ENCODE results near the gene CCNF.

The CCNF gene

DNA sequence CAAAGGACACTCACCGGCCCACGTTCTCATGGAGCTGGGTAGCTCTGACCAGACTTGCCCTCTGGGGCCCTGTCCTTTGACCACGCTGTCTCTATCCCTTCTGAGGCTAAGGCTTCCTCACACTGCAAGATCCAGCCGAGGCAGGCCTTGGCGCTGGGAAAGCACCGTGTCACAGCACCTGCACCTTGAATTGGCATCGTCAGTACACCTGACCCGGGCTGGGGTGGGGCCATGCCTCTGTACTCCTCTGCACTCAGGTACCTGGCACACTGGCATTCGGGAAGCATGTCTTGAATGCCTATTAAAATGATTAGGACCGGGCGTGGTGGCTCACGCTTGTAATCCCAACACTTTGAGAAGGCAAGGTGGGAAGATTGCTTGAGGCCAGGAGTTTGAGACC lies 51.7 kb downstream of the CCNF start:
- in situ Hi-C loops (cut with MboI; ENCODE audit: low pct_unique_long_range_greater_than_20kb, low sequenced_read_pairs, unreplicated experiment) = loop anchor here (10.0 kb wide), 1 partner anchor 126 kb away; no protein-coding TSS in a partner anchor
- TF ChIP-seq, protein P1, sequence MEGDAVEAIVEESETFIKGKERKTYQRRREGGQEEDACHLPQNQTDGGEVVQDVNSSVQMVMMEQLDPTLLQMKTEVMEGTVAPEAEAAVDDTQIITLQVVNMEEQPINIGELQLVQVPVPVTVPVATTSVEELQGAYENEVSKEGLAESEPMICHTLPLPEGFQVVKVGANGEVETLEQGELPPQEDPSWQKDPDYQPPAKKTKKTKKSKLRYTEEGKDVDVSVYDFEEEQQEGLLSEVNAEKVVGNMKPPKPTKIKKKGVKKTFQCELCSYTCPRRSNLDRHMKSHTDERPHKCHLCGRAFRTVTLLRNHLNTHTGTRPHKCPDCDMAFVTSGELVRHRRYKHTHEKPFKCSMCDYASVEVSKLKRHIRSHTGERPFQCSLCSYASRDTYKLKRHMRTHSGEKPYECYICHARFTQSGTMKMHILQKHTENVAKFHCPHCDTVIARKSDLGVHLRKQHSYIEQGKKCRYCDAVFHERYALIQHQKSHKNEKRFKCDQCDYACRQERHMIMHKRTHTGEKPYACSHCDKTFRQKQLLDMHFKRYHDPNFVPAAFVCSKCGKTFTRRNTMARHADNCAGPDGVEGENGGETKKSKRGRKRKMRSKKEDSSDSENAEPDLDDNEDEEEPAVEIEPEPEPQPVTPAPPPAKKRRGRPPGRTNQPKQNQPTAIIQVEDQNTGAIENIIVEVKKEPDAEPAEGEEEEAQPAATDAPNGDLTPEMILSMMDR (IDR thresholded peaks at IDR 0.05; ENCODE audit: extremely low read depth, insufficient read depth, missing control alignments) = no peak
- DNase-seq (ENCODE audit: low spot score) = no peak

DNA sequence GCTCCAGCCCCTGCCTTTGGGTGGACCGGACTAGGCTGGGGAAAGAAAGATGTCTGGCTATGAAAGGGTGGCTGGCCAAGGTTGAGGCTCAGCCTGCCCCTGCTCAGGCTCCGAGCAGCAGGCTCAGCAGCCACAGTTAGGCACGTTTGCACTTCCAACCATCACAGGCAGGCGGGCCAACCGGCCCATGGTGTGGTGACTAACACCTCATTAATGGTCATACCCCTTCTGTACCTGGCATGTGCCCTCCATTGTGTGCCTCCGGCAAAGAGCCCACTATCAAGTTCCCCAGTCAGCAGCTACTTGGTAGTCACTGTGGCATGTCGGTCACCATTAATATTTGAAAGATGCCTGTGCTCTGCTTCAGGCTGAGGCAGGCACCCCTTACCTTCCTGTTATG lies 52.4 kb downstream of the CCNF start:
- TF ChIP-seq, protein P1 (IDR thresholded peaks at IDR 0.05; ENCODE audit: extremely low read depth, insufficient read depth, missing control alignments) = no peak
- no peak for DNase-seq (ENCODE audit: low spot score)
- in situ Hi-C loops (cut with MboI; ENCODE audit: low pct_unique_long_range_greater_than_20kb, low sequenced_read_pairs, unreplicated experiment) = loop anchor here (10.0 kb wide), 1 partner anchor 127 kb away; no protein-coding TSS in a partner anchor

DNA sequence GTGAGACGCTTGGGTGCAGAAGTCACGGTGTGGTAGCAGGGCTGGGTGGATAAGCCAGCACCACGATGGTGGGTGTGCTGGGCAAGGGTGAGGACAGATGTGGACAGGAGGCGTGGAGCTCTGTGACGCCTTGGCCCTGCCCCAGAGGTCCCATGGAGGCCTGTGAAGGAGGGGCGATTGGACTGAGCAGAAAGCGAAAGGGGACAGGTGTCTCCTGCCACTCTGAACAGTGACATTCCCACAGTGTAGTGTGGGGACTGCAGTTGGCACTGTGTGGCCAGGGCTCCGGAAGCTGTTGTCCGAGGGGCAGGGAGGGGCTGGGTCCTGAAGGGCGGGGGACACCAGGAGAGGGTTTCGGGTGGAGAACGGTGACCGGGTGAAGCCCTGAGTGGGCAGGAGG lies 53.0 kb downstream of the CCNF start:
- in situ Hi-C loops (cut with MboI; ENCODE audit: low pct_unique_long_range_greater_than_20kb, low sequenced_read_pairs, unreplicated experiment) = loop anchor here (10.0 kb wide), 1 partner anchor 127 kb away; no protein-coding TSS in a partner anchor

DNA sequence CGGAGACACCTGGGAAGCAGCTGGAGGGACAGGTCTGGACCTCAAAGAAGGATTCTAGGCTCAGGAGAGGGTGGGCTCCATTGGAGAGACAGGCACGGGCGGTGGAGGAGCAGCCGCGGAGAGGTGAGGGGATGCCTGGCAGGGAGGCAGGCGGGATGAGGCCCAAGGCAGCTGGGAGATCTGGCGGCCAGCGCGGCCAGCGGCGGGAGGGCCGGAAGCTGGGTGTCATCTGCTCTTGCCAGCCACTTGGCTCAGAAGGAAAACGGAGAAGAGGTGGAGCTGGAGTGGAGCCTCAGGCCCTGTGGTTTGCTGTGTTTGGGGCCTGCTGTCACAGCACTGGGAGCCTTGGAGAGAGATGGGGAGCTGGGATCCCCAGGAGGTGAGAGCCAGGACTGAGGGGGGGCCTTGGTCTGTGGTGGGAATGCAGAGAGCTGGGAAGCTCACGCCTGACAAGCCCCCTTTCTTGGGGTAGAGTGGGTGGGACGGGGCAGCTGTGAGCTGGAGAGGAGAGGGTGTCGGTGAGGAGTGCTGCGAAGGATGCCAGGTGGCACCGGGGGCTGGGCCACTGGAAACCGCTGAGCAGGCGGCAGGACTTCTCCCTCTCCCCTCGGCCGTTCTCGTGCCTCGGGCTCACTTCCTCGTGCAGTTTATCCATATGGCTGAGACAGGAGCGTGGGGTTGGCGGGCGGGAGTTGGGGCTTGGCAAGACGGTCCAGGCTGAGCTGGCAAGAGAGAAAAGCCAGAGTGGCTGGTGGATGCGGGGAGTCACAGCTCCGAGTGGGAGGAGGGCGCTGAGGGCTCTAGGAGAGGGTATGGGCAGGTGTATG lies 53.7 kb downstream of the CCNF start:
- in situ Hi-C loops (cut with MboI; ENCODE audit: low pct_unique_long_range_greater_than_20kb, low sequenced_read_pairs, unreplicated experiment) = loop anchor here (10.0 kb wide), 1 partner anchor 128 kb away; no protein-coding TSS in a partner anchor
- TF ChIP-seq, protein P1 (IDR thresholded peaks at IDR 0.05; ENCODE audit: extremely low read depth, insufficient read depth, missing control alignments) = no peak
- DNase-seq (ENCODE audit: low spot score) = no peak

More for the DNA sequence above, 53.0 kb downstream of the CCNF start:
- no peak for DNase-seq (ENCODE audit: low spot score)
- TF ChIP-seq, protein P1 (IDR thresholded peaks at IDR 0.05; ENCODE audit: extremely low read depth, insufficient read depth, missing control alignments) = no peak

DNA sequence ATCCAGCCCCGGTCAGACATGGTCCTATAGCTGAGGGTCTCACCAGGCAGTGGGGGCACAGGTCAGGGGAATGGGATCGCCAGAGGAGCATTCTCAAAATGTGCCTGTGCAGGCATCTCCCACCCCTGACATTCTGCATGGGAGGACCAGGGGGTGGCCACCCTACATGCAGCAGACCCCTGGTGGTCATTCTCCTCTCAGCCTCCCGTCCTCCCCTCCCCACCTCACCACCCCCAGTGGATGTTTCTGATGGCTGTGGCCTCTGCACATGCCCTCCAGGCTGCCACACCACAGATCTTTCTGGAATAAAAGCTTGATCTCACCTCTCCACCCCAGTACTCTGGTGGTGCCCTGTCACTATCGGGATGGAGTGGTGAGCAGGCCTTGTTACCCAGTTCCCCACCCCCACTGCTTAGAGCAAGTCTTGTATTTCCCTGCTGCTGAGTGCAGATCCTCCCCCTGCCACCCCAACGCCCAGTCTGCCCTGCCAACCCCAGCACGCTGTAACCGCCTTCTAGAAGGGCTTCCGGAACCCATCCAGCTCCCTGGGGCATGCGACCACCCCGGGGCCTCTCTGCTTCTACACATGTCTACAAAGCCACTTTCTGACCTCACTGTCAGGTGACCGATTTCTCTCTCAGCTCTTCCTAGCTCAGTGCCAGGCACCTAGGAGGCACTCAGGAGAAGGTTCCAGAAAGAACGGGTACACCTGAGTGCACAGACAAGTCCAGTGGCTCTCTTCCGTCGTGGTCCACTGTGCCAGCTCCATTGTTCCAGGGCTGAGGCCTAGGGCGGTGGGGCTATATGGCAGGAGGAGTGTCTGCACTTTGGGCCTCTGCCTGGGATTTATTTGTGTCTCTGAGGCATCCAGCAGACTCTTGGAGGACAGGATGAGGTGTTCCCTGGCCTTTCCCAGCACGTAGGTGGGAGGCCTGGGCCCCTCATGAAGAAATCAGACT lies 55.0 kb downstream of the CCNF start:
- in situ Hi-C loops (cut with MboI; ENCODE audit: low pct_unique_long_range_greater_than_20kb, low sequenced_read_pairs, unreplicated experiment) = loop anchor here (10.0 kb wide), 1 partner anchor 129 kb away; no protein-coding TSS in a partner anchor
- TF ChIP-seq, protein P1 (IDR thresholded peaks at IDR 0.05; ENCODE audit: extremely low read depth, insufficient read depth, missing control alignments) = no peak
- DNase-seq (ENCODE audit: low spot score) = no peak

DNA sequence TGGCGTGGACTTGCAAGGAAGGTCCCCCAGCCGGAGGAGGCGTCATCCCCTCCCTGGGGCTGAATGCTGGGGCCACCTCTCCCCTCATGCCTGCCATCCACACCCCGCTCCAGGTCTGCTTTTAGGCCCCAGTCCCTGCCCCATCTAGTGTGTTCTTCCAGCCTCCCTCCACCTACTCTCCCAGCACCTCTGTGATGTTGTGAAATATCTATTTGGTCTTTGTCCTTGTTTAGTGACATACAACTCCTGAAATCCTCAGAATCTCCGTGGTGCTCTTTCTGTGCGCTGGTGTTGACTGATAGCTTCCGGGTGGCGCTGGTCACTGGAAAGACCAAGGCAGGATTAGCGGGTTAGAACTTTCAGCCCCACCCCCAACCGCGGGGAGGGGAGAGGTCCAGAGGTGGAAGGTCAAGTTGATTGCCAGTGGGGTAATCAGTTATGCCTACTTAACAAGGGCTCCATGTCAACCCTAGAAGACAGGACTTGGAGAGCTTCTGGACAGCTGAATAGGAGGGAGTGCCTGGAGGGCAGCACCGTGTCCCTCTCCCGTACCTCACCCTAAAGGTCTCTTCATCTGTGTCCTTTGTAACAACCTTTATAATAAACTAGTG lies 55.8 kb downstream of the CCNF start:
- TF ChIP-seq, protein P1 (IDR thresholded peaks at IDR 0.05; ENCODE audit: extremely low read depth, insufficient read depth, missing control alignments) = no peak
- in situ Hi-C loops (cut with MboI; ENCODE audit: low pct_unique_long_range_greater_than_20kb, low sequenced_read_pairs, unreplicated experiment) = loop anchor here (10.0 kb wide), 1 partner anchor 130 kb away; no protein-coding TSS in a partner anchor
- no peak for DNase-seq (ENCODE audit: low spot score)
